NCI-H2171 (cell line): ENCODE results near the gene RXFP2.

ENCODE experiments used
- DNase-seq: peaks from one replicate; lab custom pipeline; 2025; lab: John Stamatoyannopoulos, UW

Gene RXFP2

GRCh38 chr13:31827707-31828106 lies 88.4 kb downstream of the RXFP2 start:
- DNase-seq: no peak

- DNase-seq: no peak
Observed at GRCh38 chr13:31835932-31836331, 96.6 kb downstream of the RXFP2 start.

- DNase-seq: no peak
Observed at GRCh38 chr13:31843044-31843443, 103.7 kb downstream of the RXFP2 start.

GRCh38 chr13:31846182-31846938 lies 107.0 kb downstream of the RXFP2 start:
- DNase-seq: peak; percentile 53

- DNase-seq: no peak
Observed at GRCh38 chr13:31846961-31847752, 107.8 kb downstream of the RXFP2 start.

GRCh38 chr13:31848621-31849020 lies 109.3 kb downstream of the RXFP2 start:
- DNase-seq: no peak

GRCh38 chr13:31849206-31849605 lies 109.9 kb downstream of the RXFP2 start:
- no peak for DNase-seq

GRCh38 chr13:31850041-31850555 lies 110.8 kb downstream of the RXFP2 start:
- no peak for DNase-seq

GRCh38 chr13:31851216-31851615 lies 111.9 kb downstream of the RXFP2 start:
- DNase-seq: no peak
